H1 (cell line): ENCODE results near the gene MIF4GD. TPM values are rescaled to one million over a fixed set of nuclear protein-coding genes. Genes with fewer than 3 reads are reported as not detected.

ENCODE experiments used
- BRCA1 ChIP-seq: IDR thresholded peaks from 2 replicates; pipeline ENCODE4 v1.6.1; 2012; ENCODE audit warnings: low read depth, low read length, improper control_type of control experiment
- E2F6 ChIP-seq: IDR thresholded peaks from 2 replicates; pipeline ENCODE4 v1.6.1; 2012; ENCODE audit warnings: inconsistent platforms
- EP300 ChIP-seq, 2 experiments: IDR thresholded peaks; 1 replicate in 1 of 2; 2 replicates in 1 of 2; pipeline ENCODE4 v1.6.1; 2011 to 2012; ENCODE audit warnings: low read depth in 2 of 2, low read length in 2 of 2, mild to moderate bottlenecking in 2 of 2, borderline replicate concordance in 1 of 2, inconsistent platforms in 1 of 2, moderate library complexity in 1 of 2
- TAF7 ChIP-seq: optimal IDR thresholded peaks from 2 replicates; pipeline ENCODE3; 2011; ENCODE audit warnings: low read depth, mild to moderate bottlenecking, inconsistent platforms, low read length, moderate library complexity, borderline replicate concordance
- USF2 ChIP-seq: IDR thresholded peaks from 2 replicates; pipeline ENCODE4 v1.6.1; 2011; ENCODE audit warnings: low read length, improper control_type of control experiment
- polyA plus RNA-seq, 7 experiments: library from polyadenylated mRNA; depleted of rRNA in 3 of 7; stranded (reverse) in 5 of 7; unstranded in 2 of 7; fragments of >200 nt in 5 of 7; fragments of 200-250 nt in 2 of 7; gene quantifications; 1 replicate in 5 of 7; 2 replicates in 1 of 7; 4 replicates in 1 of 7; pipeline versions ENCODE4 v1.2.1 to v1.2.3, GENCODE V29; 2011 to 2013; ENCODE audit warnings: missing spikeins in 2 of 7, mixed read lengths in 2 of 7
- total RNA-seq: library from RNA; stranded (reverse); fragmentation: NEBNext Ultra II Directional; extraction: Animal tissue kit (Norgen Biotek cat#: 25700); gene quantifications from 2 replicates; pipeline ENCODE4 v1.2.1, GENCODE V29; 2021

MIF4GD gene
- total and polyA plus RNA-seq, 2 of the 8 experiments (the other 6 are each of a cell fraction or from before 2014, with no cell fraction given), result 16.1 to 51.1 TPM

GRCh38 chr17:75319904-75320691 lies 49.1 kb upstream of the MIF4GD start (continued):
- TF ChIP-seq EP300 (IDR thresholded peaks at IDR 0.05; ENCODE audit: borderline replicate concordance in 1 of 2, low read depth in 2 of 2, low read length in 2 of 2) (no peak), TAF7 (no peak), E2F6 (no peak), USF2 (no peak), BRCA1 (no peak)
